CD4-positive, alpha-beta memory T cell (primary cell): ENCODE data around the gene SLC16A8. TPM values are rescaled to one million over a fixed set of nuclear protein-coding genes. Genes with fewer than 3 reads are reported as not detected.

ENCODE experiments used
- CTCF ChIA-PET: fragments of 350-600 bp; sonication (Branson Sonifier 250); formaldehyde crosslinking; loops from one replicate; lab custom pipeline; 2021; ENCODE audit warnings: inconsistent platforms; ENCODE audit not compliant: partially characterized antibody; lab: Charles Lee
- POLR2A ChIA-PET: fragments of 350-600 bp; sonication (Branson Sonifier 250); formaldehyde crosslinking; loops from one replicate; lab custom pipeline; 2021; ENCODE audit not compliant: partially characterized antibody; lab: Charles Lee
- DNase-seq, 5 donors: peaks; one replicate each; pipeline versions ENCODE4 v3.0.0 to v3.0.0-alpha.2; 2020 to 2022; ENCODE audit warnings: mixed read lengths in 1 of 5
- H3K27ac ChIP-seq: one replicate; pipeline ENCODE4 v1.7.0; 2013; ENCODE audit warnings: low read depth, low read length
- H3K27me3 ChIP-seq: 2 replicates; pipeline ENCODE4 v1.7.0; 2013; ENCODE audit warnings: mild to moderate bottlenecking, low read length, moderate library complexity; ENCODE audit not compliant: insufficient read depth
- H3K36me3 ChIP-seq: 2 replicates; pipeline ENCODE4 v1.7.0; 2013; ENCODE audit warnings: mild to moderate bottlenecking, low read length, moderate library complexity; ENCODE audit not compliant: insufficient read depth
- H3K4me1 ChIP-seq: 2 replicates; pipeline ENCODE4 v1.7.0; 2013; ENCODE audit warnings: mild to moderate bottlenecking, low read length, moderate library complexity; ENCODE audit not compliant: insufficient read depth
- H3K4me3 ChIP-seq, 2 donors: one replicate each; pipeline ENCODE4 v1.7.0; 2013; ENCODE audit warnings: low read length in 2 of 2, mild to moderate bottlenecking in 1 of 2
- H3K9me3 ChIP-seq, 2 donors: one replicate each; pipeline ENCODE4 v1.7.0; 2013; ENCODE audit warnings: low read length in 2 of 2, control low read depth in 1 of 2; ENCODE audit not compliant: control insufficient read depth in 1 of 2
- H3K27ac Mint-ChIP-seq, 7 donors: one replicate each; pipeline ENCODE4 v1.8.0; 2020 to 2021; ENCODE audit warnings: mixed read lengths in 7 of 7, mild to moderate bottlenecking in 6 of 7, inconsistent platforms in 3 of 7, moderate library complexity in 3 of 7
- H3K27me3 Mint-ChIP-seq, 2 donors: one replicate each; pipeline ENCODE4 v1.8.0; 2020 to 2021; ENCODE audit warnings: mixed read lengths in 2 of 2
- H3K36me3 Mint-ChIP-seq, 2 donors: one replicate each; pipeline ENCODE4 v1.8.0; 2020 to 2021; ENCODE audit warnings: mixed read lengths in 2 of 2, inconsistent platforms in 1 of 2, mild to moderate bottlenecking in 1 of 2
- H3K4me1 Mint-ChIP-seq, 4 donors: one replicate each; pipeline ENCODE4 v1.8.0; 2020 to 2021; ENCODE audit warnings: mixed read lengths in 4 of 4, mild to moderate bottlenecking in 1 of 4
- H3K4me3 Mint-ChIP-seq, 8 donors: one replicate each; pipeline ENCODE4 v1.8.0; 2020 to 2021; ENCODE audit warnings: mixed read lengths in 8 of 8, mild to moderate bottlenecking in 7 of 8, moderate library complexity in 6 of 8, inconsistent platforms in 3 of 8
- H3K9me3 Mint-ChIP-seq, 8 donors: one replicate each; pipeline ENCODE4 v1.8.0; 2020 to 2021; ENCODE audit warnings: mixed read lengths in 8 of 8, mild to moderate bottlenecking in 5 of 8, inconsistent platforms in 3 of 8, moderate library complexity in 1 of 8
- intact Hi-C: fragments of 100-400 bp; cut with micrococcal nuclease; formaldehyde crosslinking; loops from one replicate; pipeline ENCODE4 v1.15.1; 2023
- polyA plus RNA-seq, 2 donors: library from polyadenylated mRNA; unstranded; fragments of 300-500 nt; fragmentation: Illumina TruSeq; gene quantifications; one replicate each; pipeline ENCODE4 v1.2.3, GENCODE V29; 2021
- total RNA-seq, 2 experiments: library from RNA; stranded (reverse); gene quantifications; one replicate each; pipeline ENCODE4 v1.2.3, GENCODE V29; 2021

SLC16A8 gene
- total and polyA plus RNA-seq, 4 experiments from 2014 or later = not detected

- intact Hi-C loops = no loop called here
- H3K4me1 Mint-ChIP-seq = no peaks in the 10 kb centered on the region
- no peaks in the 10 kb centered on the region for H3K9me3 Mint-ChIP-seq
- Histone ChIP-seq H3K27ac (no peak overlapping the region), H3K4me1 (no peaks in the 10 kb centered on the region), H3K9me3 (no peaks in the 10 kb centered on the region), H3K27me3 (no peaks in the 10 kb centered on the region), H3K4me3 (no peak overlapping the region), H3K36me3 (peaks cover 26% of the 10 kb centered on the region)
- H3K4me3 Mint-ChIP-seq = no peak overlapping the region
- peaks cover 42 to 74% of the 10 kb centered on the region in 2 donors for H3K36me3 Mint-ChIP-seq
- H3K27me3 Mint-ChIP-seq = no peaks in the 10 kb centered on the region
- H3K27ac Mint-ChIP-seq = no peak overlapping the region
- no peak for DNase-seq
- POLR2A ChIA-PET = no interaction called here
- CTCF ChIA-PET = interaction anchor here (3.3 kb wide), 1 partner anchor 16 kb away, joined by 19 read pairs; no protein-coding TSS in a partner anchor
Measured at GRCh38 chr22:38069372-38070249, 14.4 kb downstream of the SLC16A8 start.

- intact Hi-C loops = no loop called here
- Mint-ChIP-seq H3K27ac (no peak overlapping the region), H3K4me1 (no peaks in the 10 kb centered on the region), H3K4me3 (no peak overlapping the region), H3K9me3 (no peaks in the 10 kb centered on the region), H3K27me3 (no peaks in the 10 kb centered on the region), H3K36me3 (peaks cover 38 to 72% of the 10 kb centered on the region in 2 donors)
- Histone ChIP-seq H3K4me3 (no peak overlapping the region), H3K27me3 (no peaks in the 10 kb centered on the region), H3K4me1 (no peaks in the 10 kb centered on the region), H3K36me3 (peaks cover 26% of the 10 kb centered on the region), H3K9me3 (no peaks in the 10 kb centered on the region), H3K27ac (no peak overlapping the region)
- no peak for DNase-seq
- POLR2A ChIA-PET = no interaction called here
- CTCF ChIA-PET = interaction anchor here (3.3 kb wide), 1 partner anchor 15 kb away, joined by 19 read pairs; no protein-coding TSS in a partner anchor
Measured at GRCh38 chr22:38068641-38069371, 15.2 kb downstream of the SLC16A8 start.

- peaks cover 41 to 70% of the 10 kb centered on the region in 2 donors for H3K36me3 Mint-ChIP-seq
- H3K36me3 ChIP-seq = peaks cover 21% of the 10 kb centered on the region
- CTCF ChIA-PET = interaction anchor here (0.7 to 3.3 kb wide), 2 partner anchors 14 to 1112 kb away, joined by 3 to 19 read pairs; no protein-coding TSS in a partner anchor
- POLR2A ChIA-PET = no interaction called here
- H3K4me1 ChIP-seq = no peaks in the 10 kb centered on the region
- H3K9me3 Mint-ChIP-seq = no peaks in the 10 kb centered on the region
- no peak overlapping the region for H3K4me3 ChIP-seq
- H3K4me3 Mint-ChIP-seq = no peak overlapping the region
- no peaks in the 10 kb centered on the region for H3K9me3 ChIP-seq
- H3K27me3 ChIP-seq = no peaks in the 10 kb centered on the region
- H3K4me1 Mint-ChIP-seq = peaks cover 0 to under 1% (median 0%) of the 10 kb centered on the region in 4 donors
- no peak overlapping the region for H3K27ac ChIP-seq
- DNase-seq = no peak
- intact Hi-C loops = no loop called here
- no peaks in the 10 kb centered on the region for H3K27me3 Mint-ChIP-seq
- H3K27ac Mint-ChIP-seq = no peak overlapping the region
Measured at GRCh38 chr22:38067761-38068360, 16.1 kb downstream of the SLC16A8 start.

DNA sequence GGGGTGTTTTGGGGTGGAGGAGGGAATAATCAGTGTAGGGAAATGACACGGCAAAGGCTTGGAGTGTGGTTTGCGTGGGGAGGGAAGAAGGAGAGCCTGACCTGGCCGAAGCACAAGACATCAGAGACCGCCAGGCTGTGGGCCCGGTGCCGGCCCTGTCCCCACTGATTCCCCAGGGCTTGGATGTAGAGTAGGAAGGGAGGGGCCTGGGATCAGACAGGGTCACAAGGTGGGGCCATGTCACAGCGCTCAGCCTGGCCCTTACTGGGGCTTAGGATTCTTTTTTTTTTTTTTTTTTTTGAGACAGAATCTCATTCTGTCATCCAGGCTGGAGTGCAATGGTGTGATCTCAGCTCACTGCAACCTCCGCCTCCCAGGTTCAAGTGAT, 17.0 kb downstream of the SLC16A8 start:
- H3K9me3 ChIP-seq = no peaks in the 10 kb centered on the region
- no peak overlapping the region for H3K4me3 Mint-ChIP-seq
- no peak for DNase-seq
- no peaks in the 10 kb centered on the region for H3K4me1 ChIP-seq
- intact Hi-C loops = no loop called here
- H3K27me3 Mint-ChIP-seq = no peaks in the 10 kb centered on the region
- no peaks in the 10 kb centered on the region for H3K27me3 ChIP-seq
- H3K27ac Mint-ChIP-seq = no peak overlapping the region
- H3K36me3 Mint-ChIP-seq = peaks cover 38 to 67% of the 10 kb centered on the region in 2 donors
- peaks cover 0 to 4% (median 1%) of the 10 kb centered on the region in 4 donors for H3K4me1 Mint-ChIP-seq
- ChIA-PET CTCF (interaction anchor here (0.7 kb wide), 1 partner anchor 1113 kb away, joined by 3 read pairs; no protein-coding TSS in a partner anchor), POLR2A (no interaction called here)
- H3K36me3 ChIP-seq = peaks cover 20% of the 10 kb centered on the region
- H3K27ac ChIP-seq = no peak overlapping the region
- H3K9me3 Mint-ChIP-seq = no peaks in the 10 kb centered on the region
- no peak overlapping the region for H3K4me3 ChIP-seq

GRCh38 chr22:38066381-38067027, 17.5 kb downstream of the SLC16A8 start:
- Mint-ChIP-seq H3K27ac (no peak overlapping the region), H3K4me1 (peaks cover 0 to 4% (median 1%) of the 10 kb centered on the region in 4 donors), H3K27me3 (no peaks in the 10 kb centered on the region), H3K4me3 (no peak overlapping the region), H3K9me3 (no peaks in the 10 kb centered on the region), H3K36me3 (peaks cover 41 to 70% of the 10 kb centered on the region in 2 donors)
- no peak for DNase-seq
- POLR2A ChIA-PET = interaction anchor here (0.9 kb wide), 1 partner anchor 9 kb away, joined by 4 read pairs; the partner anchor contains the start of gene PICK1
- CTCF ChIA-PET = interaction anchor here (1.5 kb wide), 1 partner anchor 14 kb away, joined by 9 read pairs; no protein-coding TSS in a partner anchor
- Histone ChIP-seq H3K4me3 (no peak overlapping the region), H3K36me3 (peaks cover 20% of the 10 kb centered on the region), H3K27ac (no peak overlapping the region), H3K9me3 (no peaks in the 10 kb centered on the region), H3K27me3 (no peaks in the 10 kb centered on the region), H3K4me1 (no peaks in the 10 kb centered on the region)
- intact Hi-C loops = no loop called here

DNA sequence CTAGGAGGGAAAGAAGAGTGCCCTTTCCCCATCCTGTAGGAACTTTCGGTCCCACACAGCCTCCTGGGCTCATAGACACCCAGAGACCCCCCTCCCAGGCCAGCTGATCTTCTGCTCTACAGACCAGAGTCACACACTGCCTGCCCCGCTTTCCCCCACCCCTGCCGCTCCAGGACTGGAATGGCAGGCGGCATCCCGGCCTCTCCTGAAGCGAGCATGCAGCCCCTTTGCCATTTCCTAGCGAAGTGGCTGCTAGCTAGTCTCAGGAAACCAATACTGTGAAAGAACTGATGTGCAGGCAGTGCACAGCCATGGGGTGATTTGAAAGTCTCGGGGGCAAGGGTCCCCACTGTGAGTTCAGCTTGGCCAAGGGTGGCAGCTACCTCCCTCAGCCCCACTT, 18.4 kb downstream of the SLC16A8 start:
- H3K9me3 ChIP-seq = no peaks in the 10 kb centered on the region
- ChIA-PET POLR2A (interaction anchor here (0.9 kb wide), 1 partner anchor 8 kb away, joined by 4 read pairs; the partner anchor contains the start of gene PICK1), CTCF (interaction anchor here (1.5 kb wide), 1 partner anchor 13 kb away, joined by 9 read pairs; no protein-coding TSS in a partner anchor)
- no peaks in the 10 kb centered on the region for H3K4me1 ChIP-seq
- H3K9me3 Mint-ChIP-seq = no peaks in the 10 kb centered on the region
- DNase-seq = no peak
- peaks cover 41 to 63% of the 10 kb centered on the region in 2 donors for H3K36me3 Mint-ChIP-seq
- H3K27ac Mint-ChIP-seq = no peak overlapping the region
- H3K27me3 ChIP-seq = no peaks in the 10 kb centered on the region
- H3K4me3 Mint-ChIP-seq = no peak overlapping the region
- intact Hi-C loops = no loop called here
- H3K4me3 ChIP-seq = no peak overlapping the region
- no peaks in the 10 kb centered on the region for H3K27me3 Mint-ChIP-seq
- peaks cover 0 to 4% (median 1%) of the 10 kb centered on the region in 4 donors for H3K4me1 Mint-ChIP-seq
- H3K36me3 ChIP-seq = peaks cover 20% of the 10 kb centered on the region
- no peak overlapping the region for H3K27ac ChIP-seq
